Endodermal cell (in vitro differentiated cells): ENCODE data around the gene ALKBH1. TPM values are rescaled to one million over a fixed set of nuclear protein-coding genes. Genes with fewer than 3 reads are reported as not detected.

Experiments
- DNase-seq: peaks from one replicate; pipeline ENCODE4 v3.0.0-alpha.2; 2017
- H3K27ac ChIP-seq: 2 replicates; pipeline ENCODE4 v1.5.1; 2013; ENCODE audit warnings: mild to moderate bottlenecking, low read depth, low read length, moderate library complexity
- H3K27me3 ChIP-seq: 2 replicates; pipeline ENCODE4 v1.6.1; 2013; ENCODE audit warnings: mild to moderate bottlenecking, low read length, moderate library complexity; ENCODE audit not compliant: insufficient read depth, control insufficient read depth, poor library complexity, severe bottlenecking
- H3K36me3 ChIP-seq: 2 replicates; pipeline ENCODE4 v1.7.0; 2013; ENCODE audit warnings: mild to moderate bottlenecking, low read length, moderate library complexity; ENCODE audit not compliant: control insufficient read depth, insufficient read depth
- H3K4me1 ChIP-seq: one replicate; pipeline ENCODE4 v1.7.0; 2013; ENCODE audit warnings: low read length; ENCODE audit not compliant: control insufficient read depth, insufficient read depth
- H3K4me3 ChIP-seq: 2 replicates; pipeline ENCODE4 v1.5.1; 2013; ENCODE audit warnings: mild to moderate bottlenecking, low read length, moderate library complexity
- H3K9ac ChIP-seq: 2 replicates; pipeline ENCODE4 v1.6.1; 2013; ENCODE audit warnings: mild to moderate bottlenecking, low read length, moderate library complexity; ENCODE audit not compliant: poor library complexity, severe bottlenecking; ENCODE audit errors: extremely low read depth
- H3K9me3 ChIP-seq: 2 replicates; pipeline ENCODE4 v1.6.1; 2013; ENCODE audit warnings: mild to moderate bottlenecking, low read length, moderate library complexity; ENCODE audit not compliant: control insufficient read depth
- H3K27ac Mint-ChIP-seq: 2 replicates; pipeline ENCODE4 v1.8.0; 2020; ENCODE audit warnings: mixed read lengths
- H3K27me3 Mint-ChIP-seq: 2 replicates; pipeline ENCODE4 v1.8.0; 2021; ENCODE audit warnings: mild to moderate bottlenecking, mixed read lengths; ENCODE audit not compliant: insufficient read depth
- H3K36me3 Mint-ChIP-seq: 2 replicates; pipeline ENCODE4 v1.8.0; 2020; ENCODE audit warnings: low read depth, mixed read lengths
- H3K4me1 Mint-ChIP-seq: 2 replicates; pipeline ENCODE4 v1.8.0; 2020; ENCODE audit warnings: mixed read lengths
- H3K4me3 Mint-ChIP-seq: 2 replicates; pipeline ENCODE4 v1.8.0; 2020; ENCODE audit warnings: mild to moderate bottlenecking, moderate library complexity, mixed read lengths
- H3K9me3 Mint-ChIP-seq: 2 replicates; pipeline ENCODE4 v1.8.0; 2020; ENCODE audit warnings: mild to moderate bottlenecking, mixed read lengths
- WGBS, 2 experiments: methylation state at CpG; one replicate each; pipeline versions ENCODE4 v1.1.5 to v1.1.7; 2013; ENCODE audit warnings: missing lambda C conversion rate in 2 of 2, mixed read lengths in 1 of 2; ENCODE audit not compliant: insufficient coverage in 1 of 2, insufficient read length in 1 of 2; 5-methylcytosine and 5-hydroxymethylcytosine counted together
- total RNA-seq, 2 donors: library from RNA; stranded (reverse); fragmentation: NEBNext Ultra II Directional in 1 of 2; extraction: Animal tissue kit (Norgen Biotek cat#: 25700) in 1 of 2; gene quantifications; 2 replicates in 1 of 2; 3 replicates in 1 of 2; pipeline ENCODE4 v1.2.1, GENCODE V29; 2021
- TF ChIP-seq, protein P1 (sequence below): fragments of 200-600 bp; sonication (generic); conservative IDR thresholded peaks from 2 replicates; pipeline ENCODE4 v1.5.0; 2021; ENCODE audit warnings: antibody characterized with exemption, mild to moderate bottlenecking

The ALKBH1 gene
- total RNA-seq, 2 donors from 2014 or later, result 11.0 to 15.1 TPM

DNA sequence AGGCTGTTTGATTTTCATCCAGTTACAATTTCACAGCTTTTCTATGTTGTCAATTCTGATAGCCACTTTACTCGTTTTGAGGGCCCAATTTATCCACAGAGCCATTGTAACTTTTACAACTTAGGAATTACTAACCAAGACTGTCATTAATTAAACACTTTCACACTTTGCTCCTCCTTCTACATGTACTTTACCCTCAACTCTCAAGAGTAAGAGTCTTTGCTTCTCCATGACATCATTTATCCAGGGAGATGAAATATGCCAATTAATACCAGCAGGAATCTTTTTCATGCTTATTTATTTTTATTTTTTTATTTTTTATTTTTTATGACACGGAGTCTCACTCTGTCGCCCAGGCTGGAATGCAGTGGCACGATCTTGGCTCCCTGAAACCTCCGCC, 13.6 kb upstream of the ALKBH1 start:
- Mint-ChIP-seq H3K27me3 (no peaks in the 10 kb centered on the region), H3K4me1 (no peaks in the 10 kb centered on the region), H3K27ac (no peak overlapping the region), H3K4me3 (no peak overlapping the region), H3K36me3 (peaks cover 79% of the 10 kb centered on the region), H3K9me3 (no peaks in the 10 kb centered on the region)
- TF ChIP-seq, protein P1, sequence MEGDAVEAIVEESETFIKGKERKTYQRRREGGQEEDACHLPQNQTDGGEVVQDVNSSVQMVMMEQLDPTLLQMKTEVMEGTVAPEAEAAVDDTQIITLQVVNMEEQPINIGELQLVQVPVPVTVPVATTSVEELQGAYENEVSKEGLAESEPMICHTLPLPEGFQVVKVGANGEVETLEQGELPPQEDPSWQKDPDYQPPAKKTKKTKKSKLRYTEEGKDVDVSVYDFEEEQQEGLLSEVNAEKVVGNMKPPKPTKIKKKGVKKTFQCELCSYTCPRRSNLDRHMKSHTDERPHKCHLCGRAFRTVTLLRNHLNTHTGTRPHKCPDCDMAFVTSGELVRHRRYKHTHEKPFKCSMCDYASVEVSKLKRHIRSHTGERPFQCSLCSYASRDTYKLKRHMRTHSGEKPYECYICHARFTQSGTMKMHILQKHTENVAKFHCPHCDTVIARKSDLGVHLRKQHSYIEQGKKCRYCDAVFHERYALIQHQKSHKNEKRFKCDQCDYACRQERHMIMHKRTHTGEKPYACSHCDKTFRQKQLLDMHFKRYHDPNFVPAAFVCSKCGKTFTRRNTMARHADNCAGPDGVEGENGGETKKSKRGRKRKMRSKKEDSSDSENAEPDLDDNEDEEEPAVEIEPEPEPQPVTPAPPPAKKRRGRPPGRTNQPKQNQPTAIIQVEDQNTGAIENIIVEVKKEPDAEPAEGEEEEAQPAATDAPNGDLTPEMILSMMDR, result no peak
- H3K27ac ChIP-seq, result no peak overlapping the region
- no peak overlapping the region for H3K4me3 ChIP-seq
- H3K9me3 ChIP-seq, result no peaks in the 10 kb centered on the region
- H3K36me3 ChIP-seq, result peaks cover 93% of the 10 kb centered on the region
- DNase-seq, result no peak
- no peak overlapping the region for H3K9ac ChIP-seq
- WGBS, 2 experiments, result 92 to 96% methylated on average over 5 of the region's 5 CpGs
- H3K27me3 ChIP-seq, result no peaks in the 10 kb centered on the region
- no peaks in the 10 kb centered on the region for H3K4me1 ChIP-seq

DNA sequence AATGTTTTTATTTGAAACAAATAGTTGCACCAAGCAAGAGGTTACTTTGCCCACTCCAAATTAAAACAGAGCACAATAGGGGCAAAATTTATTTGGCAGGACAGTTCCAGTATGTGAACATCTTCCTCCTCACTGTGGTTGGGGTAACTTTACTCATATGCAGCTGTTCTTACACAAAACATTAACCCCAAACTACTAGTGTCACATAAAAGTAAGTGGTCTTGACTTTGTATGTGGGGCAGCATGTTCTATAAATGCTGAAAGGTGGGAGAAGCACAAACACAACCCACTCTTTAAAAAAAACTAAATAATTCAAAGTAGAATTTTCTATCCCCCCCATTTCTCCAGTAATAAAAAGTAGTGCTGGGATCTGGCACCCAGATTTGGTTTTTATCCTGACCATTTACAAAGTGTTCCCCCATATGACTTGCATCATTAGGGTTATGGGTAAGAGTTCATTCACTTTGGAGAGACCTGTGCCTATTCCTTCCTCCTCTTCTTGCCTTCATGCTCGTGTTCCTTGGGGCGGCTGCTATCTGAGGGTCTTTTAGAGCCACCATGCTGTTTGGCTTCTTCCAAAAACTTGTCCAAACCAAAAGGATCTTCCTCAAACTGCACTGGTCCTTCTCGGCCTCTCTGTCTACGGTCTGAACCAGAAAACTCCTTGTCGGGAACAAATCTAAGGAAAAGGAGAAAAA, 9.9 kb upstream of the ALKBH1 start:
- no peaks in the 10 kb centered on the region for H3K4me1 ChIP-seq
- TF ChIP-seq, protein P1, result no peak
- peaks cover 72% of the 10 kb centered on the region for H3K36me3 Mint-ChIP-seq
- H3K9ac ChIP-seq, result no peak overlapping the region
- H3K4me1 Mint-ChIP-seq, result no peaks in the 10 kb centered on the region
- no peak overlapping the region for H3K27ac ChIP-seq
- no peak overlapping the region for H3K27ac Mint-ChIP-seq
- no peak overlapping the region for H3K4me3 Mint-ChIP-seq
- WGBS, 2 experiments, result 90 to 100% methylated on average over 5 of the region's 5 CpGs
- DNase-seq, result no peak
- peaks cover 87% of the 10 kb centered on the region for H3K36me3 ChIP-seq
- H3K9me3 Mint-ChIP-seq, result no peaks in the 10 kb centered on the region
- no peak overlapping the region for H3K4me3 ChIP-seq
- H3K27me3 Mint-ChIP-seq, result no peaks in the 10 kb centered on the region
- no peaks in the 10 kb centered on the region for H3K9me3 ChIP-seq
- no peaks in the 10 kb centered on the region for H3K27me3 ChIP-seq

DNA sequence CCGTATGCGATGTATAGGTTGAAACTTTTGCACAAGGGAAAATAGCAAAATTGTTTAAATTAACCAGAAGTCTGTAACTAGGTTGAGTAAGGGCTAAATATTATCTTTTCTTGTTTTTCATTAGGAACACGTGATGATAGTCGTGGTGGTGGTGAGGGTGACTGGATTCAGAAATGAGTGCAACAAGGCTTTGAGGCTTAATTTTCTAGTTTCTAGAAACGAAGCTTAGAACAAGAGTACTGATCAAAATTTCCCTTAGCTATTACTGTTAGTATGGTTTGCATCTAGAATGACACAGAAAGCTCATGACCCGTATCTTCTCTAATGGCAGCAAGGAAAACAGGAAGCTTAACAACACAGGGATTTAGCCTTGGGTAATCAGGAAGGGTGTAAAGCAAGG, 7.1 kb upstream of the ALKBH1 start:
- H3K27me3 ChIP-seq, result no peaks in the 10 kb centered on the region
- peaks cover 69% of the 10 kb centered on the region for H3K36me3 Mint-ChIP-seq
- H3K27ac ChIP-seq, result no peak overlapping the region
- TF ChIP-seq, protein P1, result no peak
- H3K9me3 ChIP-seq, result no peaks in the 10 kb centered on the region
- WGBS, 2 experiments, result 94 to 95% methylated on average over 5 to 6 of the region's 6 CpGs
- no peaks in the 10 kb centered on the region for H3K27me3 Mint-ChIP-seq
- H3K9me3 Mint-ChIP-seq, result no peaks in the 10 kb centered on the region
- H3K4me3 Mint-ChIP-seq, result no peak overlapping the region
- H3K4me1 ChIP-seq, result no peaks in the 10 kb centered on the region
- H3K4me3 ChIP-seq, result no peak overlapping the region
- H3K9ac ChIP-seq, result no peak overlapping the region
- H3K4me1 Mint-ChIP-seq, result peaks cover 3% of the 10 kb centered on the region
- H3K27ac Mint-ChIP-seq, result peak overlapping the region; percentile 10
- H3K36me3 ChIP-seq, result peaks cover 85% of the 10 kb centered on the region
- DNase-seq, result no peak
